ENCODE results near the gene FNDC11.

Gene FNDC11

DNA sequence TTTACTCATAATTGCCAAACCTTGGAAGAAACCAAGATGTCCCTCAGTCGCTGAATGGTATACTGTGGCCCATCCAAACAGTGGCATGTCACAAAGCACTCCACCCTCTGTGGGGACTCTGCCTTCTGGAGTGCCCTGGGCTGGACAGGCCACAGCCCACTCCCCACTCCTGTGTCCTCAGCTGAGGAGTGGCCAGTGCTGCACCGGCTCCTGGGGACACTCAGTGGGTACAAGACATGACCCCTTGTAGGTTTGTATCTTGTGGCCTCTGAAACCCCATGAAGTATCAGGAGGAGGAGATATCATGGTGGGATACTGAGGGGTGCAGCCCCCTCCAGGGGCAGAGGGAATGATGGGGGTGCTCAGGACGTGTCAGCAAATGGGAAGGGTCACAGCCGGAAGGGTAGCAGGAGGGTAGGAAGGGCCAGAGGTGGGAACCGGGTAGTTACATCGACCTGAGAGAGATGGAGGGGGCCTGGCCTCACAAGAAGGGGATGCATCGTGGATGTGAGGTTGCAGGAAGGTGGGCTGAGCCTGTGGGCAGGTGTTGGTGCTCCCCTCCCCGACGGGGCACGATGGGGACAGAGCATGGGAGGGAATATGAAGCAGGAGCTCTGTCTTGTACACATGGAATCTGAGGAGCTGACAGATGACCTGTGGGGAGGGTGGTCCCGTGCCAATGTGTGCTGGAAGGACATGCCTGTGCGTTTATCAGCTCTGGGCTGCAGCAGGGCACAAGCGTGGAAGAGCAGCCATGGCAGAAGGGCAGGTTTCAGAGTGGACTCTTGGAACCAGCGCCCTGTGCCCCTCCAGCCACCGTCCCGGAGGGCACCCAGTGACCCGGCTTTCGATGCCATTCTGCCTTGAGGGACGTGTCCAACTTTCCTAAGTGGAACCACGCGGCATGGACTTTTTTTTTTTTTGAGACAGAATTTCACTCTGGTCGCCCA, 31.9 kb downstream of the FNDC11 start:
- TF ChIP-seq JUND (IDR thresholded peaks at IDR 0.05; ENCODE audit: low read depth): no peak
- no peak for DNase-seq (ENCODE audit: low read depth in 1 of 2, low spot score in 1 of 2)
- in situ Hi-C loops (cut with HindIII; ENCODE audit: low pct_unique_long_range_greater_than_20kb, low sequenced_read_pairs): no loop called here

DNA sequence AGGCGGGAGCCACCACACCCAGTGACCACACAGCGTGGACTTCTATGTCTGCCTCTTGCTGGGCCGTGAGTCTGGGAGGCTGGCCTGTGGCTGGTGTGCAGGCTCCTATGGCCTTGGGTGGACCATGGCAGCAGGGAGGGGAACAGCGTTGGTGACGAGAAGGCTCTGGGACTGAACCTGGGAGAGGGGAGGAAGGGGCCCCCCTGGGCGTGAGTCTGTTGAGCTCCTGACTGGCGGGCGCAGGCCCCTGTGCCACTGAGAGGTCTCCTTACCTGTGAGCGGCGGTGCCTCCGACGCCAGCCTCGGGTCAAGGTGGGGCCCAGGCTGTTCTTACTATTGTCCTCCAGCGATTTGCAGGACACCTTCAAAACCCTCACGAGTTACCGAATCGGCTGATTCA, 32.8 kb downstream of the FNDC11 start:
- no peak for TF ChIP-seq JUND (IDR thresholded peaks at IDR 0.05; ENCODE audit: low read depth)
- in situ Hi-C loops (cut with HindIII; ENCODE audit: low pct_unique_long_range_greater_than_20kb, low sequenced_read_pairs): no loop called here
- DNase-seq (ENCODE audit: low read depth in 1 of 2, low spot score in 1 of 2): no peak

DNA sequence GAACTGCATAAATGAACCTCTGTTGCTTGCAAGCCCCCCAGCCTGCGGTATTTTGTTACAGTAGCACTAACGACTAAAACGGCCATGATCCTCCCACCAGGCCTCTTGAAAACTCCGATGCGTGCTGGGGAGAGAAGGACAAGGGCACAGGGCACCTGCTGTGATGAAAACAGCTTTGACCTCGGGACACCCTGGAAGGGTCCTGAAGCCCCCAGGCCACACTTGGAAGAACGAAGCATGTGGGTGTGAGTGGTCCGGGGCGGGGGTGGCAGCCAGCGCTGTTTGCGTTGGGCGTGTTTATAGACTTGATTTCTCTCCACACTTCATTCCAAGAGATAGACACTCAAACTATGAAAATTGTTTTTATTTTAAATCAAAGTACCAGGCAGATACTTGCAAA, 33.3 kb downstream of the FNDC11 start:
- no peak for TF ChIP-seq JUND (IDR thresholded peaks at IDR 0.05; ENCODE audit: low read depth)
- in situ Hi-C loops (cut with HindIII; ENCODE audit: low pct_unique_long_range_greater_than_20kb, low sequenced_read_pairs): no loop called here
- no peak for DNase-seq (ENCODE audit: low read depth in 1 of 2, low spot score in 1 of 2)

DNA sequence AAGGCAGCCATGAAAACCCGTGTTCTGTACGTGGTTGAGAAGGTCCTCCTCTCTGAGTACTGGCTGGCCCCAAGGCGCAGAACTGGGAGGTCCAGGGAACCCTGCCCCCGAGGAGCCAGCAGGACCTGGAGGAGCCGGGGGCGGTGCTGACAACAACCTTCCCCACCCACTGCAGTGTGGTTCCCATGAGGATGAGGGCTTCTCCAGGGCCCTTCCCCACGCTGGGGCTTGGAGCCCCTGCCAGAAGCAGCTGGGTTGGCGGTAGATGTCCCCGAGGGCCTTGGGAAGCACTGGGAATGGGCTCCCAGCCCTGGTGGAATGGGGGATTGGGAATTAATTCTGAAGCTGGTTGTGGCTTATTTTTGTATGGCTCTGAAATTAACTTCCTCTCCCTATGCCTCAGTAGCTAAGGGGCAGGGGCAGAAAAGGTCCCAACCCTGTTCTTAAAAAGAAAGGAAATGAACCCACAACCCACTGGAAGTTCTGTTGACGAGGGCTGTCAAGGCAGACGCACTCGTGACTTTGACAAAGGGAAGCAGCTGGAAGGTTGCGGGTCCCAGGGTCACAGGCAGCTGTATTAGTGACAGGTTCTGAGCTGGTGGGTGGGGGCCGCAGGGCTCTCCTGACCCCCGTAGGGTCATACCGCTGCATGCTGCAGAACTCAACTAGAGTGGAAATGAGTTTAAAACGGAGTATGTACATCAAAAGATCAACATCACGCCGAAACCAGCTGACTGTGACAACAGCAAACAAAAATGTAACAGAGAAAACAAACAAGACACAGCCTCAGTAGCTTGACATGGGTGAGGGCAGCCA, 34.0 kb downstream of the FNDC11 start:
- no peak for TF ChIP-seq JUND (IDR thresholded peaks at IDR 0.05; ENCODE audit: low read depth)
- in situ Hi-C loops (cut with HindIII; ENCODE audit: low pct_unique_long_range_greater_than_20kb, low sequenced_read_pairs): no loop called here

DNA sequence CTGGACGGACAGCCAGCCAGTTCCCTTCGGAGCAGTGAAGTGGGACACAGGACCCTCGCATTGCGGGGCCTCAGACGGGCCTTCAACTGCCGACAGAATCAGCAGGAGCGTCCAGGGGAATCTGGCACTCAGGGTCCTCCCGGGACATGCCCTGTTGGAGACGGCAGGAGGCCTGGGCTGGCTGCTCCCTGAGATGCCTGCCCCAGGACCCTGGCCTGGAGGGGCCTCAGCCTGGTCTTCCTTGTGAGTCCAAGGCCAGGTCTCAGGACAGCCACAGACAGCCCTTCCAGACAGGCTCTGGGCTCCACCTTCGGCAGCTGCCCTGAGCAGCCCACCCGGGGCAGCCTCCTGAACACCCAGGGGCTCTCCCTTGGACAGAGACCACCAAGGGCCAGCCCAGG, 34.7 kb downstream of the FNDC11 start:
- DNase-seq (ENCODE audit: low read depth in 1 of 2, low spot score in 1 of 2): no peak
- TF ChIP-seq JUND (IDR thresholded peaks at IDR 0.05; ENCODE audit: low read depth): no peak
- in situ Hi-C loops (cut with HindIII; ENCODE audit: low pct_unique_long_range_greater_than_20kb, low sequenced_read_pairs): no loop called here

More for the DNA sequence above, 34.0 kb downstream of the FNDC11 start:
- peak; percentile 22 to 60 for DNase-seq (ENCODE audit: low read depth in 1 of 2, low spot score in 1 of 2)

DNA sequence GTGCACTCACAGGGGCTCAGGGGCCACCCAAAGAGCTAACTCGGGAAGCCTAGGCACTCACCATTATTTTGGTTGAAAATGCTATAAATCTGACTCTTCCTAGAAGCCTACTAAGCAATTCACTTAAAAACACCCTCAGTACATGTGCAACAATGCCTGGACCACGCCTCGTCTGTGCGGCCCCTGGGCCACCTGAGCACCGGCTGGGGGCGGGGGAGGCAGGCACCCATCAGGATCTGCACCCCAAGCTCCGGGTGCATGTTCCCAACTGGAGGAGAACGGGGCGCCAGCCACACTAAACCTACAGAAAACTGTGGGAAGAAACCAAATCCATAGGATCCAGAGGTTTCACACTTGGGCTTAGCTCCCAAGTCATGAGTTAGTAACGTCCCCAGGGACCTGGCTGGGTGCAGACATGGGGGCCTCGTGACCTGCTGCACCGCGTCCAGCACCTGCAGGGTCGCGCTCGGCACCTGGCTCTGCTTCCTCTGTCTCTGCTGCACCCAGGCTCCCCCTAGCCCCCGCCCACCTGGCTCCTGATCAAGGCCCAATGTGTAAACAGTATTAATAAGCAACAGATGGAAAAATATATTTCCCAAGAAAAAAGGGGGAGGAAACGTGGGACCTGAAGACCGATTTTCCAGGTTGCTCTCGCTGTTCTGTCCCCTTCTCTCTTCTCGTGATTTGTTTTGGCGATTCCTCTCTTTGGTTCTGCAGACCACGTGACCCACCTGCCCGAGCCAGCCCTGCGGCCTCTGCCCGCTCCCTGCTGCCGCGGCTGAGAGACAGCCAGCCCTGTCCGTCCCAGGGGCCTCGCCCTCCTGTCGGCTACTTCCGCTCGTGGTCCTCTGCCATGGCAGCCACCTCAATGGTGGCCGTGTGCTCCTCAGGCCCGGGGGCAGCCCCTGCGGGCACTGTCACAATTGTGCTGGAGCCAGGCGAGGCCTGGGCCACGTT, 35.6 kb downstream of the FNDC11 start:
- no peak for TF ChIP-seq JUND (IDR thresholded peaks at IDR 0.05; ENCODE audit: low read depth)
- in situ Hi-C loops (cut with HindIII; ENCODE audit: low pct_unique_long_range_greater_than_20kb, low sequenced_read_pairs): no loop called here
- no peak for DNase-seq (ENCODE audit: low read depth in 1 of 2, low spot score in 1 of 2)

DNA sequence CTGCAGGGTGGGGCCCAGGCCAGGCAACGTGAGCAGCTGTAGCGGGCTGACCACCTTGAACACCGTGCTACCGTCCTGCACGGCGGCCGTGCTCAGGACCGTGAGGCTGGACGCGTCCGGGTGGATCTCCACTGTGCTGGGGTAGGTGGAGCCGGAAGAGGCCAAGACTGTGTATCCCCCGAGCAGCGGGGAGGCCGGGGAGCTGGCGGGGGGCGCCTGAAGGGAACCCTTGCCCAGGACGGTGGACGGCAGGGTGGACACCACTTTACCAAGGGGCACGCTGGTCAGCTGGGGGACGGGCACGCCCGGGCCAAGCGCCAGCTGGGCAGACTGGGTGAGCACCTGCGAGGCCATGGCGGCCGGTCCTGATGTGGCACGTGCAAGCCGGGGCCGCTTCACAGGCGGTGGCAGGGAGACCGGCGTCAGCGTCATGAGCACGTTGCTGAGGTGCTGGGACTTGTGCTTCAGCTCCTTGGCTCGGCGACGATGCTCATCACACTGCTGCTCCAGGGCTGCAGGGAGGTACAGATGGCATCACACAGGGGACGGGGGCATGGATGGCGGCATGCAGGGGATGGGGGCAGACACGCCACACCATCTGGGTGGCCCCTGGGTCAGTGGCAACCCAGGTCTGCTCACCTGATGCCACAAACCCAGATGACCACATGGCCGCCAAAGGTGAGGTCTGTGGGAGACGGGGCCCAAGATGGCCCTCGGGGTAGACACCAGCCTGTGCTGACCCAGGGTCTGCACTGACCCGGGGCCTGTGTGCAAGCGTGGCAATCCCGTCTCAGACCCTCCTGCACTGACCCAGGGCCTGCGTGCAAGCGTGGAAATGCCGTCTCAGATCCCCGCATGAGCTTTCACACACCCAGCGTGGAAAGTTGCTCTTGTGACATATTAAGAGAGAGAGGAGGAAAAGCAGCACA, 36.5 kb downstream of the FNDC11 start:
- DNase-seq (ENCODE audit: low read depth in 1 of 2, low spot score in 1 of 2): no peak
- in situ Hi-C loops (cut with HindIII; ENCODE audit: low pct_unique_long_range_greater_than_20kb, low sequenced_read_pairs): no loop called here
- TF ChIP-seq JUND (IDR thresholded peaks at IDR 0.05; ENCODE audit: low read depth): no peak

DNA sequence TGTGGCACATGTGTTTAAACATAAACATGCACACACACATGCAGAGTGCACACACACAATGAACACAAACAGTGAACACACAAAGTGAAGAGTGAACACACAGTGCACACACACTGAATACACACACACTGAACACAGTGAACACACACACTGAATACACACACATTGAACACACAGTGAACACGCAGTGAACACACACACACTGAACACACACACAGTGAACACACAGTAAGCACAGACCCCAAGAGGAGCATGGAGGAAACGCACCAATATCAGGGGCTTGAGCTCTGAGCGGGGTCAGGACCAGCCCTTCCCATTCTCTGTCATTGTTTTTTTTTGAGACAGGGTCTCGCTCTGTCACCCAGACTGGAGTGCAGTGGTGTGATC, 37.2 kb downstream of the FNDC11 start:
- in situ Hi-C loops (cut with HindIII; ENCODE audit: low pct_unique_long_range_greater_than_20kb, low sequenced_read_pairs): no loop called here
- TF ChIP-seq JUND (IDR thresholded peaks at IDR 0.05; ENCODE audit: low read depth): no peak
- DNase-seq (ENCODE audit: low read depth in 1 of 2, low spot score in 1 of 2): no peak

DNA sequence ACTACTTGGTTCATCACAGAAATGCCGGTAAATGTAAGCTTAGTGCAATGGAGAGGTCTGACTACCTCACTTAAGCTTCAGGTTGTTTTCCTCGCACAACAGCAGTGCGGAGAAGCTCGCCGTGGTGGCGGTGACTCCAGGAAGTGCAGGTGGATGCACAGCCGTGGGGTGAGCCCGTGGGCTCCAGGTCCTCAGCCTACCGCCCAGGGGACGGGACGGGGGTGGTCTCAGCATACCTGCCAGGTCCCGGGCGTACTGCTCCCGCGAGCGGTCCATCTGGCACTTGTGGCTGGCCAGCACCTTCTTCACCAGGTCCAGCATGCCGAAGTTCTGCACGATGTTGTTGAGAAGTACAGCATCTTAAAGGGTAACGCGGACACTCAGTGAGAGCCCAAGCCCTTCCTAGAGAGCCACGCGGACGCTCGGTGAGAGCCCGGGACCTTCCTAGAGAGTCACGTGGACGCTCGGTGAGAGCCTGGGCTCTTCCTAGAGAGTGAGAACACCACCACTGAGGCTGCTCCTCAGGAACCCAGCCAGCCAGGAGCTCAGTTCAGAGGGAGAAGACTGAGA, 37.9 kb downstream of the FNDC11 start:
- in situ Hi-C loops (cut with HindIII; ENCODE audit: low pct_unique_long_range_greater_than_20kb, low sequenced_read_pairs): no loop called here
- DNase-seq (ENCODE audit: low read depth in 1 of 2, low spot score in 1 of 2): no peak
- no peak for TF ChIP-seq JUND (IDR thresholded peaks at IDR 0.05; ENCODE audit: low read depth)

DNA sequence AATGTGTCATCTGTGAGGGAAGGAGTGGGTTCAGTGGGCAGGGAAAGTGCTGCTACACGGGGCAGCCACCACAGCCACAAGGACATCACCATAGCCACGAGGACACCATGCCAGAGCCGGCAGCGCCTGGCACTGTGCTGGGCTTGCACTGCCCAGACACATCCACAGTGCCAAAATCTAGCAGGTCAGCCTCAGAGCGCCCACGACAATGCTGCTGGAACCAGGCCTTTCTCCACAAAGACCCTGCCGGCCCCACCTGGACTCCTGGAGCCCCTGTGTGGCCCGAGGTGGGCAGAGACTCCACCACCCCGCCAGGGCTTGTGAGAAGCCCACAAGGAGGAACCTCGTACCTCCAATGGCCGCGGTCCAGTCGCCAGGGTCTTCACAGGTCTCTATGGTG, 38.7 kb downstream of the FNDC11 start:
- in situ Hi-C loops (cut with HindIII; ENCODE audit: low pct_unique_long_range_greater_than_20kb, low sequenced_read_pairs): no loop called here
- TF ChIP-seq JUND (IDR thresholded peaks at IDR 0.05; ENCODE audit: low read depth): no peak
- DNase-seq (ENCODE audit: low read depth in 1 of 2, low spot score in 1 of 2): no peak

DNA sequence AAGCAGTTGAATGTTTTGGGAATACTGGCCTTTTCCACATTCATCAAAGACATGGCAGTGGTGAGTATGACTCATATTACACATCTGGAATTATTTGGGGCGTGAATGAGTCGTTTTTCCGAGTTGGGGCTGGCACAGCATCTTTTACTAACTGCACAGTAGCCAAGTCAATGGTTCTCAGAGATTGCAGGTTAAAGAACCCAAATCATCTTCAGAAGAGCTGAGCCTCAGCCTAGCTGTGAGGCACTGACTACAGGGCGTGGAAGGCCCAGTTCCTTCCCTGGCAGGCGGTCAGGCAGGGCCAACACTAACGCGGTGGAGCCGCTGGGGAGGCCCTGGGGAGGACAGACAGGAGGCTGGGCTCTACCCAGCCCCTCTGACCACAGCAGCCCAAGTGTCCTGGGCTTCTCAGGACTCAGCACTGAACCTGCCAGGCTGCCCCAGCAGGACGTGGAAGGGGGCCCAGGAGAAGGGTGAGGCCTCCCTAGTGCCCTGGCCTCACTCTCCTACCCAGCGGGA, 40.1 kb downstream of the FNDC11 start:
- in situ Hi-C loops (cut with HindIII; ENCODE audit: low pct_unique_long_range_greater_than_20kb, low sequenced_read_pairs): no loop called here

More for the DNA sequence above, 40.1 kb downstream of the FNDC11 start:
- DNase-seq (ENCODE audit: low read depth in 1 of 2, low spot score in 1 of 2): no peak
- TF ChIP-seq JUND (IDR thresholded peaks at IDR 0.05; ENCODE audit: low read depth): no peak
